K562 (cell line): ENCODE measurements around the gene CD163. TPM values are rescaled to one million over a fixed set of nuclear protein-coding genes. Genes with fewer than 3 reads are reported as not detected.

Source experiments
- CREB3L1 ChIP-seq: fragments of 450-650 bp; IDR thresholded peaks from 2 replicates; pipeline ENCODE4 v1.6.1; 2014; ENCODE audit warnings: low read depth, mild to moderate bottlenecking, moderate library complexity, borderline replicate concordance
- E2F4 ChIP-seq: sonication (generic); formaldehyde crosslinking; IDR thresholded peaks from 2 replicates; pipeline ENCODE4 v1.8.0; 2022; ENCODE audit warnings: mild to moderate bottlenecking, low read depth, missing genetic modification reagents
- FOXA1 ChIP-seq: fragments of 450-650 bp; IDR thresholded peaks from 2 replicates; pipeline ENCODE4 v1.6.1; 2016; ENCODE audit warnings: mild to moderate bottlenecking, borderline replicate concordance
- HMGN3 ChIP-seq: IDR thresholded peaks from 2 replicates; pipeline ENCODE4 v1.6.1; 2011; ENCODE audit warnings: borderline replicate concordance, low read depth, mild to moderate bottlenecking, mixed read lengths, low read length; ENCODE audit not compliant: insufficient read length; ENCODE audit errors: extremely low read depth
- HOMEZ ChIP-seq: fragments of 250-450 bp; sonication (Bioruptor Pico); IDR thresholded peaks from 2 replicates; pipeline ENCODE4 v1.4.0; 2020; ENCODE audit warnings: mild to moderate bottlenecking, moderate library complexity
- ILF3 ChIP-seq: fragments of 450-650 bp; IDR thresholded peaks from 2 replicates; pipeline ENCODE4 v1.6.1; 2018; ENCODE audit warnings: antibody characterized with exemption, mild to moderate bottlenecking, moderate library complexity, borderline replicate concordance
- KAT7 ChIP-seq: sonication (generic); formaldehyde crosslinking; IDR thresholded peaks from 2 replicates; pipeline ENCODE4 v1.8.0; 2022; ENCODE audit warnings: missing genetic modification reagents, mild to moderate bottlenecking, borderline replicate concordance
- LEF1 ChIP-seq: fragments of 450-650 bp; IDR thresholded peaks from 2 replicates; pipeline ENCODE4 v1.6.1; 2016; ENCODE audit warnings: mild to moderate bottlenecking
- MIER1 ChIP-seq: fragments of 450-650 bp; IDR thresholded peaks from 2 replicates; pipeline ENCODE4 v1.6.1; 2016; ENCODE audit warnings: antibody characterized with exemption, mild to moderate bottlenecking, low read depth
- MYC ChIP-seq, 2 experiments: fragments of 250-450 bp in 1 of 2; sonication (Bioruptor Pico) in 1 of 2; IDR thresholded peaks; 2 replicates each; pipeline versions ENCODE4 v1.5.1 to v1.6.1; 2012 to 2021; ENCODE audit warnings: low read depth in 2 of 2, borderline replicate concordance in 1 of 2, improper control_type of control experiment in 1 of 2, low read length in 1 of 2, mild to moderate bottlenecking in 1 of 2, moderate library complexity in 1 of 2
- NR2C1 ChIP-seq, 2 experiments: fragments of 450-650 bp; IDR thresholded peaks; 2 replicates each; pipeline ENCODE4 v1.6.1; 2017; ENCODE audit warnings: mild to moderate bottlenecking in 2 of 2, antibody characterized with exemption in 1 of 2, inconsistent platforms in 1 of 2, missing compliant biosample characterization in 1 of 2, missing genetic modification characterization in 1 of 2
- SREBF1 ChIP-seq: fragments of 150-350 bp; IDR thresholded peaks from 2 replicates; pipeline ENCODE4 v1.6.1; 2014; ENCODE audit warnings: antibody characterized with exemption, low read depth, low read length, borderline replicate concordance
- SRSF7 ChIP-seq: fragments of 200-400 bp; formaldehyde crosslinking; optimal IDR thresholded peaks from 2 replicates; pipeline ENCODE3; 2017; ENCODE audit warnings: mild to moderate bottlenecking, low read depth, low read length
- ZBTB11 ChIP-seq, 3 experiments: fragments of 200-800 bp in 1 of 3; fragments of 250-450 bp in 1 of 3; fragments of 450-650 bp in 1 of 3; sonication (Bioruptor Pico) in 1 of 3; sonication (Bioruptor generic) in 1 of 3; formaldehyde crosslinking in 1 of 3; IDR thresholded peaks; 2 replicates each; pipeline versions ENCODE4 v1.6.1 to v1.8.0; 2016 to 2022; ENCODE audit warnings: mild to moderate bottlenecking in 2 of 3, missing genetic modification characterization in 2 of 3, missing compliant biosample characterization in 1 of 3, moderate library complexity in 1 of 3
- ZFP36 ChIP-seq: fragments of 150-350 bp; IDR thresholded peaks from 2 replicates; pipeline ENCODE4 v1.6.1; 2018; ENCODE audit warnings: low read length, low read depth; ENCODE audit not compliant: partially characterized antibody
- ZNF197 ChIP-seq: fragments of 200-800 bp; sonication (Bioruptor generic); IDR thresholded peaks from 2 replicates; pipeline ENCODE4 v1.6.1; 2016; ENCODE audit warnings: low read depth, missing genetic modification characterization, missing compliant biosample characterization
- ZNF316 ChIP-seq: fragments of 450-650 bp; IDR thresholded peaks from 2 replicates; pipeline ENCODE4 v1.6.1; 2016
- ZNF75A ChIP-seq: fragments of 450-650 bp; formaldehyde crosslinking; IDR thresholded peaks from 2 replicates; pipeline ENCODE4 v1.4.0; 2020; ENCODE audit warnings: mild to moderate bottlenecking
- polyA plus RNA-seq, 8 experiments: library from polyadenylated mRNA; depleted of rRNA in 4 of 8; stranded (reverse) in 5 of 8; unstranded in 3 of 8; fragments of >200 nt; fragmentation: Nextera tagmentation in 2 of 8; fragmentation: Illumina TruSeq in 1 of 8; extraction: Ambion mirVana in 2 of 8; extraction: Trizol in 1 of 8; gene quantifications; 2 replicates each; pipeline versions ENCODE4 v1.2.1 to v1.2.3, GENCODE V29; 2011 to 2014; ENCODE audit warnings: inconsistent platforms in 1 of 8, missing spikeins in 1 of 8
- total RNA-seq, 7 experiments: library from RNA; depleted of rRNA in 6 of 7; stranded (reverse); fragments of >200 nt in 6 of 7; fragmentation: Illumina TruSeq in 2 of 7; extraction: Trizol in 2 of 7; gene quantifications; 2 replicates each; pipeline versions ENCODE4 v1.2.1 to v1.2.3, GENCODE V29; 2011 to 2021; ENCODE audit warnings: low replicate concordance in 1 of 7

The CD163 gene
- total and polyA plus RNA-seq, 9 of the 15 experiments (the other 6 are each of a cell fraction or from before 2014, with no cell fraction given): 0.62 TPM; not detected in 8

GRCh38 chr12:7439579-7440505 lies 63.7 kb downstream of the CD163 start (continued):
- TF ChIP-seq E2F4 (CRISPR knock-in tag) (no peak), LEF1 (no peak), SRSF7 (no peak), ZNF197 (CRISPR knock-in tag) (no peak), MYC (IDR thresholded peaks at IDR 0.05; ENCODE audit: low read depth, low read length) (peak; percentile 41; the same call in 1 of the 2 replicates), MYC (CRISPR knock-in tag; IDR thresholded peaks at IDR 0.05; ENCODE audit: borderline replicate concordance, low read depth) (no peak), MIER1 (no peak), HMGN3 (peak; percentile 50), ZBTB11 (CRISPR knock-in tag; IDR thresholded peaks at IDR 0.05) (peak; percentile 51 to 95 (median 78); a peak in 5 of 6 replicates), ZFP36 (no peak), SREBF1 (no peak), ZNF75A (CRISPR knock-in tag) (no peak), FOXA1 (no peak), ILF3 (no peak), HOMEZ (CRISPR knock-in tag) (no peak), KAT7 (CRISPR knock-in tag) (no peak), NR2C1 (IDR thresholded peaks at IDR 0.05) (no peak), NR2C1 (tag; IDR thresholded peaks at IDR 0.05) (no peak), CREB3L1 (peak; percentile 96), ZNF316 (no peak)
